Measurements from ENCODE around the gene CARHSP1.

The CARHSP1 gene

GRCh38 chr16:8887952-8888560 is 19.2 kb upstream of the CARHSP1 start:
- DNase-seq = peak; percentile 72
- peaks cover 45 to 47% of the 10 kb centered on the region in 2 experiments for H3K36me3 ChIP-seq (ENCODE audit: control insufficient read depth in 1 of 2, insufficient read depth in 2 of 2, low read depth in 1 of 2, low read length in 2 of 2)
- H3K79me1 ChIP-seq (replicated peaks; ENCODE audit: low read length, poor library complexity, severe bottlenecking) = peaks cover 21% of the 10 kb centered on the region
- no peaks in the 10 kb centered on the region for H3K9me3 ChIP-seq (ENCODE audit: control insufficient read depth, low read length)
- no peak overlapping the region for H3K4ac ChIP-seq (ENCODE audit: low read depth in 1 of 2, low read length in 2 of 2)
- H2BK120ac ChIP-seq (ENCODE audit: low read depth, low read length) = no peak overlapping the region
- H3K23ac ChIP-seq (ENCODE audit: low read length in 2 of 2) = no peak overlapping the region
- H2BK15ac ChIP-seq (ENCODE audit: low read depth, poor library complexity, severe bottlenecking) = no peak overlapping the region
- H4K8ac ChIP-seq (ENCODE audit: low read length) = no peak overlapping the region
- H2BK5ac ChIP-seq (ENCODE audit: low read depth, low read length, poor library complexity, severe bottlenecking) = no peak overlapping the region
- H3K27me3 ChIP-seq (ENCODE audit: control insufficient read depth in 1 of 2, insufficient read depth in 1 of 2, low read length in 2 of 2) = no peaks in the 10 kb centered on the region
- no peak overlapping the region for H2AK5ac ChIP-seq (ENCODE audit: low read length, severe bottlenecking)
- no peak overlapping the region for H3K27ac ChIP-seq (ENCODE audit: low read length, poor library complexity, severe bottlenecking)
- peak overlapping the region in 1 of 2 experiments; percentile 29 for H2BK12ac ChIP-seq (ENCODE audit: low read length in 2 of 2)
- H3K14ac ChIP-seq (ENCODE audit: low read length in 2 of 2) = no peak overlapping the region
- no peak overlapping the region for H3K4me2 ChIP-seq (ENCODE audit: low read length, poor library complexity, severe bottlenecking)
- H3K9ac ChIP-seq (ENCODE audit: low read length) = no peak overlapping the region
- 82% methylated on average over 16 of the region's 16 CpGs for WGBS
- H3K4me1 ChIP-seq (ENCODE audit: control insufficient read depth, insufficient read depth, low read depth, low read length) = peaks cover 42% of the 10 kb centered on the region
- H3K18ac ChIP-seq (ENCODE audit: low read depth in 1 of 2, low read length in 2 of 2) = no peak overlapping the region
- H2AFZ ChIP-seq (ENCODE audit: low read depth, low read length) = no peak overlapping the region
- H4K91ac ChIP-seq (ENCODE audit: low read length) = no peak overlapping the region
- H3K4me3 ChIP-seq (ENCODE audit: insufficient read depth in 1 of 2, low read depth in 1 of 2, low read length in 2 of 2) = no peak overlapping the region

DNA sequence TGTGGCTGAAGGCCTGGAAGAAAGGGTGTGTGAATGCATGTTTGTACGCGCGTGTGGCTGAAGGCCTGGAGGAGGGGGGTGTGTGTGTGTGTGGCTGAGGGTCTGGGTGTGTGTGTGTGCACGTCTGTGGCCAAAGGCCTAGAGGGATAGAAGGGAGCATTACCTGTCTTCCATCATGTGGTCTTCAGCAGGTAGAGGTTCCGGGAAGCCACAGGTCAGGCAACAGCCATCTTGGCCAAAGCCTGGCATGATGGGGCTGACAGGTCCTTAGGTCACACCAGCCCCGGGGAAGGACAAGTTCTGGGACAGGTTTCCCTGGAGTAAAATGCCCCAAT is 18.6 kb upstream of the CARHSP1 start:
- Histone ChIP-seq H3K36me3 (ENCODE audit: control insufficient read depth in 1 of 2, insufficient read depth in 2 of 2, low read depth in 1 of 2, low read length in 2 of 2) (peaks cover 41 to 45% of the 10 kb centered on the region in 2 experiments), H3K79me1 (replicated peaks; ENCODE audit: low read length, poor library complexity, severe bottlenecking) (peaks cover 21% of the 10 kb centered on the region), H3K14ac (ENCODE audit: low read length in 2 of 2) (peak overlapping the region in 1 of 2 experiments; percentile 5), H3K9ac (ENCODE audit: low read length) (no peak overlapping the region), H3K9me3 (ENCODE audit: control insufficient read depth, low read length) (no peaks in the 10 kb centered on the region), H3K18ac (ENCODE audit: low read depth in 1 of 2, low read length in 2 of 2) (peak overlapping the region in 1 of 2 experiments; percentile 63), H3K23ac (ENCODE audit: low read length in 2 of 2) (no peak overlapping the region), H2BK15ac (ENCODE audit: low read depth, poor library complexity, severe bottlenecking) (no peak overlapping the region), H3K4me3 (ENCODE audit: insufficient read depth in 1 of 2, low read depth in 1 of 2, low read length in 2 of 2) (no peak overlapping the region), H3K4me2 (ENCODE audit: low read length, poor library complexity, severe bottlenecking) (no peak overlapping the region), H3K4ac (ENCODE audit: low read depth in 1 of 2, low read length in 2 of 2) (no peak overlapping the region), H3K27me3 (ENCODE audit: control insufficient read depth in 1 of 2, insufficient read depth in 1 of 2, low read length in 2 of 2) (no peaks in the 10 kb centered on the region), H4K91ac (ENCODE audit: low read length) (no peak overlapping the region), H2BK12ac (ENCODE audit: low read length in 2 of 2) (no peak overlapping the region), H2AK5ac (ENCODE audit: low read length, severe bottlenecking) (no peak overlapping the region), H4K8ac (ENCODE audit: low read length) (no peak overlapping the region), H3K27ac (ENCODE audit: low read length, poor library complexity, severe bottlenecking) (no peak overlapping the region), H2AFZ (ENCODE audit: low read depth, low read length) (no peak overlapping the region), H2BK5ac (ENCODE audit: low read depth, low read length, poor library complexity, severe bottlenecking) (no peak overlapping the region), H2BK120ac (ENCODE audit: low read depth, low read length) (no peak overlapping the region), H3K4me1 (ENCODE audit: control insufficient read depth, insufficient read depth, low read depth, low read length) (peaks cover 42% of the 10 kb centered on the region)
- WGBS = 99% methylated on average over 5 of the region's 6 CpGs
- DNase-seq = no peak

GRCh38 chr16:8886593-8887430 is 18.0 kb upstream of the CARHSP1 start:
- Histone ChIP-seq H3K79me1 (replicated peaks; ENCODE audit: low read length, poor library complexity, severe bottlenecking) (peaks cover 18% of the 10 kb centered on the region), H4K8ac (ENCODE audit: low read length) (no peak overlapping the region), H2BK120ac (ENCODE audit: low read depth, low read length) (no peak overlapping the region), H3K4ac (ENCODE audit: low read depth in 1 of 2, low read length in 2 of 2) (no peak overlapping the region), H4K91ac (ENCODE audit: low read length) (peak overlapping the region; percentile 34), H3K9me3 (ENCODE audit: control insufficient read depth, low read length) (no peaks in the 10 kb centered on the region), H3K36me3 (ENCODE audit: control insufficient read depth in 1 of 2, insufficient read depth in 2 of 2, low read depth in 1 of 2, low read length in 2 of 2) (peaks cover 35 to 41% of the 10 kb centered on the region in 2 experiments), H3K4me2 (ENCODE audit: low read length, poor library complexity, severe bottlenecking) (no peak overlapping the region), H3K4me3 (ENCODE audit: insufficient read depth in 1 of 2, low read depth in 1 of 2, low read length in 2 of 2) (no peak overlapping the region), H3K9ac (ENCODE audit: low read length) (no peak overlapping the region), H3K18ac (ENCODE audit: low read depth in 1 of 2, low read length in 2 of 2) (peak overlapping the region in 1 of 2 experiments; percentile 63), H3K4me1 (ENCODE audit: control insufficient read depth, insufficient read depth, low read depth, low read length) (peaks cover 39% of the 10 kb centered on the region), H2BK5ac (ENCODE audit: low read depth, low read length, poor library complexity, severe bottlenecking) (no peak overlapping the region), H3K23ac (ENCODE audit: low read length in 2 of 2) (peak overlapping the region in 1 of 2 experiments; percentile 83), H3K27me3 (ENCODE audit: control insufficient read depth in 1 of 2, insufficient read depth in 1 of 2, low read length in 2 of 2) (no peaks in the 10 kb centered on the region), H2BK15ac (ENCODE audit: low read depth, poor library complexity, severe bottlenecking) (no peak overlapping the region), H2AFZ (ENCODE audit: low read depth, low read length) (no peak overlapping the region), H2AK5ac (ENCODE audit: low read length, severe bottlenecking) (no peak overlapping the region), H3K27ac (ENCODE audit: low read length, poor library complexity, severe bottlenecking) (no peak overlapping the region), H2BK12ac (ENCODE audit: low read length in 2 of 2) (no peak overlapping the region), H3K14ac (ENCODE audit: low read length in 2 of 2) (peak overlapping the region in 1 of 2 experiments; percentile 5)
- WGBS = 79% methylated on average over 18 of the region's 19 CpGs
- DNase-seq = no peak

Measured in mesenchymal stem cell (in vitro differentiated cells and primary cell).